Ammon's horn (tissue), 1 donor: ENCODE data around the gene CERCAM.
"Not testable (repeated sequence)": the region's sequence is repeated elsewhere in the genome, so short reads cannot be mapped to it uniquely, and the experiment has no call there.

ENCODE experiments used
- DNase-seq: peaks from one replicate; pipeline ENCODE4 v3.0.0-alpha.2; 2016; ENCODE audit warnings: low spot score

CERCAM gene

GRCh38 chr9:128393145-128393775 lies 27.4 kb upstream of the CERCAM start:
- DNase-seq = peak; percentile 93

GRCh38 chr9:128393970-128394369 lies 26.7 kb upstream of the CERCAM start:
- DNase-seq = peak; percentile 25

DNA sequence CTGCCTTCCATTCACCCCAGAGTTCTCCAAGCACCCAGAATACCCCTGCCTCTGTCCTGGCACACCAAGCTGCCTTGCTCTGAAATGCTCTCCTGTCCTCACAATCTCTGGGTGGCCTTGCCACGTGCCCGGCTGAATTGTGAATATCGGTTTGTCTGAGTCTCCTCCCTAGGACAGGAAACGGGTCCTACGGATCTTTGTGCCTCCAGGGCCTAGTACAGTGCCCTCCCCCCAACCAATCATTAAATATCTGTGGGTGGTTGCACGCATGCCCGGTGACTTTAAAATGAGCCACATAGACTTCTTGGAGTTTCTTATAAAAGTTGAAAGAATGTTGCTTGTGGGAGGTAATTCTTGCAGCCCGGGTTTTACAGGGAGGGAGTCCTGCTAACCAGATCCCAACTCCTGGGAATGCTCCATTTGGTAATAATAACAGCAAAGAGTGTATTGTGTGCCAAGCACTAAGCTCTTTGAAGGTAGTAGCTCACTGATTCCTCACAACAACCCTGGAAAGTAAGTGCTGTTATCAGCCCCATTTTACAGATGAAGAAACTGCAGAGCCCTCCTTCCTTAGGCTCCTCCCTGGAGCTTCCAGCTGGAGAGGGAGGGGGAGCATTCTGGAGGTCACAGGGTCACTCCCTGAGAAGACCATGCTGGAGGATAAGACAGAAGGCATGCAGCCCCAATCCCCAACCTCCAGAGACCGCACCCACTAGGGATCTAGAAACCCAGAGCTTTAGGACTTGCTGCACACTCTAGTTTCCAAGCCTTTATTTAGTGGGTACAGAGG lies 26.1 kb upstream of the CERCAM start:
- peak; percentile 74 for DNase-seq

GRCh38 chr9:128396970-128397613 lies 23.6 kb upstream of the CERCAM start:
- peak; percentile 56 for DNase-seq

- DNase-seq = no peak
Measured at GRCh38 chr9:128397831-128398230, 22.8 kb upstream of the CERCAM start.

DNA sequence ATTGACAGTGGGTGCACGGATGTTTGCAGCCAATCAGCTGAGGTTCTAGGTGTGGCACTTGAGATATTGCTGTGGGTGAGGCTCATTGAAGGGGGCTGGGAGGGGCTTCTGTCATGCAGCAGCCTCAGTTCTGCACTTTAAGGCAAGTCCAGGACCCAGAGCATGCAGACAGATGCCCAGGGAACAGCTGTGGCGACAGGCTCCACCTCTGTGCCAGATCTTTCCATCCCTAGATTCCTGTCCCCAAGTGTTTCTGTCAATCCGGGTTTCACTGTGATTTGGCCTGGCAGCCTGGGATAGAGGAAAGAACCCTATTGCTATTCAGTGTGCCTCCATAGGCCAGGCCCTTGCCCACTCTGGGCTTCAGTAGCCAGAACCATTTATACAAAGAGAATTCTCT lies 20.8 kb upstream of the CERCAM start:
- DNase-seq = no peak

GRCh38 chr9:128404560-128404959 lies 16.1 kb upstream of the CERCAM start:
- no peak for DNase-seq

DNA sequence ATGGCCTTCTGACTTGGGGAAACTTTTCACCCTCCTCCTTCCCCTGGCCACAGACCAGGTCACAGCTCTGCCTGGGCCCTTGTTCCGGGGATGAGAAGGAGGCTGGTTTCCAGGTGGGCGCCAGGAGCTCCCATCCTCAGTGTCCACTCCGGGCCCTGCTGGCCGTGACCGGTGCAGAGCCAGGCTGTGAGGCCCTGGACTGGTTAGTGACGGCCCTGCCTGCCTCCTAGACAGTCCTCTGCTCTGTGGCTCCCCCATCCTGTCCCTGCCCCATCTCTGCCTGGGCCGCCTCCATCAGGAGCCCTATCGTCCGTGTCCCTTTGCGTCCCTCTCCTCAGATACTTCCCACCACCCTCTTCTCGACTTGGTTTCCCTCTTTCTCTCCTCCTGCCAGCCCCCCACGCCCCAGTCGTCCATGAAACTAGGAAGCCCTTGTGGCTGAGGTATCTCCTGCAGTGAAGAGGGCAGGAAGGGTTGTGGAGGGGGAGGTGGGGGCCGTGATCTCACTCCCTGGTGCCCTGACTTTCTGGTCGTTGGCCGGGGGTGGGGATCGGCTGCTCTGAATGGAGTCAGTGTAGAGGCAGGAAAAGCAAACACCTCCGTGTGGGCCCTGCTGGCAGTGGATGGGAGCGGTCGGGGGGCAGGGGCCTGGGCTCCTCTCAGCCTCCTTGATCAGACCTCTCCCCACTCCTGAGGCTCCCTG lies 15.4 kb upstream of the CERCAM start:
- peak; percentile 64 for DNase-seq

GRCh38 chr9:128405780-128406171 lies 14.9 kb upstream of the CERCAM start:
- no peak for DNase-seq

DNA sequence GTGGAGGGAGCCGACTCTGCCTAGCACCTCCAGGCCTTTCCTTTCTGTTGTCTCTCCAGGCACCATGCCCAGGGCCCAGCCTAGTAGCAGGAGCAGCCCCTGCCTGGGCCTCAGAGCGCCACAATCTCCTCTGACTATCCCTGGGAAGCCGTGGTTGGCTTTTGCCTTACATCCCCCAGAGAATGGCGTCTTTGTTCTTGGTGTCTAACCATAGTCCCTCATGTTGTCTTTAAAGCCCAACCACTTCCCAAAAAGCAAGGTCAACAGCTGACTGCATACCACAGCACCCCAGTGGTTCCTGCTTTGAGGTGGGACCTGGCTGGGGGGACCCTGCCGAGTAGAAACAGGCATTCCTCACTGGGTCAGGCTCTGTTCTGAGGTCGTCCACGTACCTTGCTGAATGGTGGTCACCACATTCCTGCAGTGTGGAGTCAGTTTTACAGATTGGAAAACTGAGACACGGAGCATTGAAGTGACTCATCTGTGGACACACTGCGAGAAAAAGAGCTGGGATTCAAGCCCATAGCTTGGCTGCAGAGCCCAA lies 13.7 kb upstream of the CERCAM start:
- DNase-seq = no peak

DNA sequence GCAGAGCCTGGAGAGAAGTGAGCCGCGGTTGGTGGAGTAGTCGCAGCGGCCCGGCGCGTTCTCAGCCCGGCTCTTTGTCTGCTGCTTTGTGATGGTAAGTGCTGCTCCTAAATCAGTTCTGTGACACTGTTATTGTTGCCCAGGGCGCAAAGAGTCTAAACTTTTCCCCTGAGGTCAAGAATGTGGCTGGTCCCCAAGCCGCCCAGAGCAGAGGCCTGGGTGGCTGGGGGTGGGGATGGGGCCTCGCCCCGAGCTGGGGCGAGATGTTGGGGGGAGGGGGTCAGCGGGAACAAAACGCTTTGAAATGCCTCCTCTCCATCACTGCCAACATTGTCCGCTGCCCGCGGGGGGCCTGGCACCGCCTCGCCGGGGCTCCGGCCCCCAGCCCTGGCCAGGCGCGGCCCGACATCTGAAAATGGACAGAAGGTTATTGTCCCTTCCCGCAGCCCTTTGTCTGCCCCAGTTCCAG lies 11.7 kb upstream of the CERCAM start:
- DNase-seq = peak; percentile 92

GRCh38 chr9:128409450-128409849 lies 11.2 kb upstream of the CERCAM start:
- no peak for DNase-seq

GRCh38 chr9:128409978-128410377 lies 10.7 kb upstream of the CERCAM start:
- peak; percentile 73 for DNase-seq

GRCh38 chr9:128411364-128412119 lies 9.1 kb upstream of the CERCAM start:
- DNase-seq = no peak

- peak; percentile 90 for DNase-seq
Measured at GRCh38 chr9:128412120-128412790, 8.4 kb upstream of the CERCAM start.

DNA sequence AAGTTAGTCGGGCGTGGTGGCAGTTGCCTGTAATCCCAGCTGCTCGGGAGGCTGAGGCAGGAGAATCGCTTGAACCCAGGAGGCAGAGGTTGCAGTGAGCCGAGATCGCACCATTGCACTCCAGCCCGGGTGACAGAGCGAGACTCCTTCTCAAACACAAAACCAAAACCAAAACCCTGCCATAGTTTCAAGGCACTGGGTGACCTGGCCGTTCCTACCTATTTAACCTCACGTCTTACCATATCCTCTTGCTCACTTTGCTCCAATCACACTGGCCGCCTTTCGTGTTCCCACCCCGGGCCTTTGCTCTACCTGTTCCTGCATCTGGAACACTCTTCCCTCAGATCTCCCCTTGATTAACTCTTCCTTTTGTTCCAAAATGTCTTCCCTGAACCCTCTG lies 6.9 kb upstream of the CERCAM start:
- DNase-seq = not testable (repeated sequence)

- DNase-seq = no peak
Measured at GRCh38 chr9:128414461-128414860, 6.2 kb upstream of the CERCAM start.

- no peak for DNase-seq
Measured at GRCh38 chr9:128415281-128415680, 5.4 kb upstream of the CERCAM start.

DNA sequence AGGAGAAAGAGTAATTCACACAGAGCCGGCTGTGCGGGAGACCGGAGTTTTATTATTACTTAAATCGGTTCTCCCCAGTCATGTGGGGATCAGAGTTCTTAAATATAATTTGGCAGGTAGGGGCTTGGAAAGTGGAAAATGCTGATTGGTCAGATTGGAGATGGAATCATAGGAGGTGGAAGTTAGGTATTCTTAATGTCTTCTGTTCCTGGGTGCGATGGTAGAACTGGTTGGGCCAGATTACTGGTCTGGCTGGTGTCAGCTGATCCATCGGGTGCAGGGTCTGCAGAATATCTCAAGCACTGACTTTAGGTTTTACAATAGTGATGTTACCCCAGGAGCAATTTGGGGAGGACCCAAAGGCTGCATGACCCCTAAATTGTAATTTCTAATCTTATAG lies 4.6 kb upstream of the CERCAM start:
- DNase-seq = no peak

GRCh38 chr9:128416432-128417019 lies 4.1 kb upstream of the CERCAM start:
- no peak for DNase-seq
